ENCODE measurements around the gene MAP4K3.
A peak's percentile ranks its signal among the peaks of the same experiment; 100 is the strongest.
"Not testable (repeated sequence)": the region's sequence is repeated elsewhere in the genome, so short reads cannot be mapped to it uniquely, and the experiment has no call there.

The MAP4K3 gene

GRCh38 chr2:39409697-39410389 is 27.2 kb downstream of the MAP4K3 start:
- DNase-seq (ENCODE audit: low read depth in 2 of 2): no peak

- no peak for DNase-seq (ENCODE audit: low read depth in 2 of 2)
These were observed 28.5 kb downstream of the MAP4K3 start for GRCh38 chr2:39408351-39409136.

- no peak for DNase-seq (ENCODE audit: low read depth in 2 of 2)
These were observed 29.4 kb downstream of the MAP4K3 start for GRCh38 chr2:39407516-39408296.

- DNase-seq (ENCODE audit: low read depth in 2 of 2): no peak
These were observed 31.7 kb downstream of the MAP4K3 start for GRCh38 chr2:39405364-39405763.

- DNase-seq (ENCODE audit: low read depth in 2 of 2): no peak
These were observed 33.8 kb downstream of the MAP4K3 start for GRCh38 chr2:39403311-39403710.

GRCh38 chr2:39401319-39401718 is 35.8 kb downstream of the MAP4K3 start:
- DNase-seq (ENCODE audit: low read depth in 2 of 2): no peak

- no peak for DNase-seq (ENCODE audit: low read depth in 2 of 2)
These were observed 37.5 kb downstream of the MAP4K3 start for GRCh38 chr2:39399570-39399969.

- no peak for DNase-seq (ENCODE audit: low read depth in 2 of 2)
These were observed 41.8 kb downstream of the MAP4K3 start for GRCh38 chr2:39395313-39395712.

- no peak for DNase-seq (ENCODE audit: low read depth in 2 of 2)
These were observed 42.5 kb downstream of the MAP4K3 start for GRCh38 chr2:39394516-39394961.

- no peak for DNase-seq (ENCODE audit: low read depth in 2 of 2)
These were observed 44.4 kb downstream of the MAP4K3 start for GRCh38 chr2:39392672-39393071.

GRCh38 chr2:39390216-39390615 is 46.9 kb downstream of the MAP4K3 start:
- DNase-seq (ENCODE audit: low read depth in 2 of 2): no peak

GRCh38 chr2:39386064-39386463 is 51.0 kb downstream of the MAP4K3 start:
- DNase-seq (ENCODE audit: low read depth in 2 of 2): no peak

- no peak for DNase-seq (ENCODE audit: low read depth in 2 of 2)
These were observed 51.9 kb downstream of the MAP4K3 start for GRCh38 chr2:39385172-39385571.

- not testable (repeated sequence) for DNase-seq (ENCODE audit: low read depth in 2 of 2)
These were observed 53.0 kb downstream of the MAP4K3 start for GRCh38 chr2:39384071-39384470.

- DNase-seq (ENCODE audit: low read depth in 2 of 2): no peak
These were observed 53.9 kb downstream of the MAP4K3 start for GRCh38 chr2:39383146-39383545.

- no peak for DNase-seq (ENCODE audit: low read depth in 2 of 2)
These were observed 55.4 kb downstream of the MAP4K3 start for GRCh38 chr2:39381653-39382052.

GRCh38 chr2:39380525-39381150 is 56.4 kb downstream of the MAP4K3 start:
- no peak for DNase-seq (ENCODE audit: low read depth in 2 of 2)

GRCh38 chr2:39379643-39380524 is 57.2 kb downstream of the MAP4K3 start:
- no peak for DNase-seq (ENCODE audit: low read depth in 2 of 2)

- DNase-seq (ENCODE audit: low read depth in 2 of 2): no peak
These were observed 58.1 kb downstream of the MAP4K3 start for GRCh38 chr2:39378968-39379367.

GRCh38 chr2:39377226-39377939 is 59.7 kb downstream of the MAP4K3 start:
- peak in 1 of 2 donors; percentile 12 for DNase-seq (ENCODE audit: low read depth in 2 of 2)

Data from stimulated activated CD4-positive, alpha-beta T cell treated with anti-CD3 and anti-CD28 coated beads, Interleukin-15, amount 100 ng/mL, for 48 hours (primary cell).